Activated CD8-positive, alpha-beta memory T cell treated with anti-CD3 and anti-CD28 coated beads, Interleukin-2, amount 50 U/mL, for 48 hours (primary cell): ENCODE data around the gene NUCKS1.
A peak's percentile ranks its signal among the peaks of the same experiment; 100 is the strongest.

Experiments used
- DNase-seq: peaks from one replicate; pipeline ENCODE4 v3.0.0-alpha.2; 2020

The NUCKS1 gene

GRCh38 chr1:205693421-205693991, 56.5 kb downstream of the NUCKS1 start:
- DNase-seq = no peak

DNA sequence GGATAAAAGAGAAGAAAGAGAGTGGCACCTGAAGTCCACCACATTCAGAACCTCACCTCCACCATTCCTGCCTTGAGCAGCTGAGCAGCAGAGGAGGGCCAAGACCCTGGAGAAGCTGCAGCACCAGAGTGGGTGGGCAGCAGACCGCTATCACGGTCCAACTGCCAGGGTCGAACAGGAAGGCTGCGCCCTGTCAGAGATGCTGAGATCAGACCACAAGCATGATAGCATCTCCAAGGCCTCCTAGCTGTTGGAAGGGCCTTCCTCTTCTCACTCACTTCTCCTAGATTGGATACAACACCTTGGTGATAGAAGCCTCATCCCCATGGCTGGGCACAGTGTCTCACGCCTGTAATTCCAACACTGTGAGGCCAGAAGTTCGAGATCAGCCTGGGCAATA, 57.6 kb downstream of the NUCKS1 start:
- no peak for DNase-seq

- DNase-seq = no peak
These were observed 59.7 kb downstream of the NUCKS1 start for GRCh38 chr1:205690122-205690756.

GRCh38 chr1:205689479-205689878, 60.5 kb downstream of the NUCKS1 start:
- no peak for DNase-seq

- no peak for DNase-seq
These were observed 61.6 kb downstream of the NUCKS1 start for GRCh38 chr1:205688171-205689080.

- DNase-seq = no peak
These were observed 62.7 kb downstream of the NUCKS1 start for GRCh38 chr1:205687242-205687641.

- DNase-seq = no peak
These were observed 68.6 kb downstream of the NUCKS1 start for GRCh38 chr1:205681364-205681763.

GRCh38 chr1:205680073-205680851, 69.7 kb downstream of the NUCKS1 start, which contains the start of gene SLC45A3:
Gene SLC45A3 (minus strand): TSS chr1:205680509. CDS start chr1:205664656, 15,853 bp downstream.
- peak; percentile 65 for DNase-seq

- DNase-seq = no peak
These were observed 71.5 kb downstream of the NUCKS1 start for GRCh38 chr1:205678286-205679111.

GRCh38 chr1:205677167-205677566, 72.8 kb downstream of the NUCKS1 start:
- no peak for DNase-seq

DNA sequence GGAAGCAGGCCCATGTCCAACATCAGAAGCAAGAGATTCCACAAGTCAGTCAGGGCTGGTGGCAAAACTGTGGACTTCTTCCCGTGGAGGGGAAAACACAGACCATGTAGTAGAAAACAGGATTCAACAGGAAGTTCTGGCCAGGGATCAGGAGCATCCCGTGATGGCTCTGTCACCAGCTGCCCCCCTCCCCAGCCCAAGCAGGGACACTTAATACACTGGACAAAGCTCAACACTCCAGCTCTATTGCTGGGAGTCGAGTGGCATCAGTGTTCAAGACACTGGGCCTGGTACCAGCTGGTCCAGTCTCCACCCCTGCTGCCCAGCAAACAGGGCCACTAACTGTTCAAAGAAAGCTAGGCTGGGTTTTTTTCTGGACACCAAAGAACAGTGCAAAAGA, 73.4 kb downstream of the NUCKS1 start:
- no peak for DNase-seq

- no peak for DNase-seq
These were observed 74.0 kb downstream of the NUCKS1 start for GRCh38 chr1:205676002-205676401.

GRCh38 chr1:205675247-205675646, 74.7 kb downstream of the NUCKS1 start:
- no peak for DNase-seq

DNA sequence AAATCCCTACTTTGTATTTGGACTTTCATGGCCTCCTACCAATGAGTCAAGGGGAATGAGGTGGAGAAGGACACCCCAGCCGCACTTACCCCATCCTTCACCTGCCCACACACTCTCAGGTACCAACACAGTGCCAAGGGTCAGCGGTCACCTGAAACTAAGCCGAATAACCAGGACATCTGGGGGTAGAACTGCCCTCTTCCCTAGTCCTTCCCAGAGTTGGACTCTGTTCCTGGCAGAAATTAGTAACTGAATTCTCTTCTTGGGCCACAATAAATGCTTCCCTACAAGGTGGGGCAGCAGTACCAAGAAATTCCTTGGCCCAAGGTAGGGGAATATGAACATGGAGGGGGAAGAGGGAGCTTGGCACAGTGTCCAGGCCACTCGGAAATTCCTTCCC, 77.0 kb downstream of the NUCKS1 start:
- no peak for DNase-seq

GRCh38 chr1:205672395-205672889, 77.5 kb downstream of the NUCKS1 start:
- DNase-seq = no peak

DNA sequence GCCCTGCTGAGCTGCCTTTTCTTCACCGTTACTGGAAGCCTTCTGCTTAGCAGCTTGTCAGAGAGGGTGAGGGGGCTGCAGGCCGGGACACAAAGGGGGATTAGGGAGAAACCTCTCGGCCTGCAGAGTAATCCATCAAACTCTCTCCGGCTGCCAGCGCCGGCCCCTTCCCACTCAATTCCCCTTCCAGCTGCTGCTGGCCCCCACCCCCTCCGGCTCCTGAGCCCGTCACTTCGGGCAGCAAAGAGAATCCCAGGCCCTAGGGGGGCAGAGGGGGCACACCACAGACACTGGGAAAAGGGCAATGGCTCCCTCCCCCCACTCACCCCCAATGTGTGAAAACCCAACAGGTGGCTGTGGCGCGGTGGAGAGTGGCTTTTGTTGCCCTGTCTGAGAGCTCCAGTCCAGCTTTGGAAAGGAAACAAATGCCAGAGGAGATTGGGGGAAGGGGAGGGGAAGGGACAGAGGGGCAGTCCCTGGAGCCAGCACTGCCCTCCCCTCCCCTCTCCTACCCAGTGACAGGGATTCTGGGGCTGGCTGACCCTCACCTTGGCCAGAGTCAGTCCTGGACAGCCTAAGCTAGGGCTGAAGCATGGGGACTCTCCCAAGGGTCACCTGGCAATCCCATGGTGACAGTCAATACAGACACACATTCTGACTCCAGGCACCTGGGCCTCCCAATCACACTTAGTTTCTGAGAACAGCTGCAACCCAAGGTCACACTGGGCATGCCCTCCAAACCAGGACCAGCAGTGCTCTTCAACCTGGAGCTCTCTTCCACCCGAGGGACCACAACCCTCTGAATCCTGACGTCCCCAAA, 79.2 kb downstream of the NUCKS1 start:
- DNase-seq = no peak

GRCh38 chr1:205670150-205670446, 79.9 kb downstream of the NUCKS1 start:
- no peak for DNase-seq

DNA sequence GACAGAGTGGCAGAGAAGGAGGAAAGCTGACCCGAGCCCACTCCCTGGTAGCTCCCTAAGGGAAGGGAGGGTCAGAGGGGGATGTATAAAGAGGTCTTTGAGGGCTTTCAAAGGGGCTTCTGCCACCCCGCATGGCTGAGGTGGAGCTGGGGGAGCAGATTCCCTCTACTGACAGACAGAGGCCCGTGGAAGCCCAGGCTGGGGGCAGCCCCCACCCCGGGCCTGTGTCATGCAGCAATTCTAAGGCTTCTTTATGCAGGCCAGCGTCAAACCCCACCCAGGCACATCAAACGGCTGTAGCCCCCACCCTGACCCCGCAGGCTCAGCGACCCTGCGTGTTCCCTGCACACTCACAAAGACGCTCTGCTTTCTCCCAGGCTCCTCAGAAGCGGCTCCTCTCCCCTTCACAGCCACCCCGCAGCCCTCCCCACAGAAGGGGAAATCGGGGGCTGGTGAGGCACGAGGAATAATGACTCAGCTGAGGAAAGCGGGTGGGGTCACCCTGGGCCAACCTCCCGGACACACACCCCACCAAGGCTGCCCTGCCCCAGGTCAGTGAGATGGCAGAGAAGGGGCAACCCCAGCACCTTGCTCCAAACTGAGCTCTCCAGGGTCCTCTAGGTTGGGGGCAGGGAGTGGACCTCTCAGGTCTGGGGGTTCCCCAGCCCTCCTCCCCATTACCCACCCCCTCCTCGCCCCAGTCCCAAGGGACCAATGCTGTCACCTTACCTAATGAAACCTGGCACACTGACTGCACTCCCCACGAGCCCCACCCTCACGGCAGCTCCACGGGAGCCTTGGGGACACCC, 80.4 kb downstream of the NUCKS1 start:
- DNase-seq = no peak

- no peak for DNase-seq
These were observed 81.0 kb downstream of the NUCKS1 start for GRCh38 chr1:205668951-205669340.

GRCh38 chr1:205667909-205668643, 81.9 kb downstream of the NUCKS1 start:
- DNase-seq = no peak
